CD14-positive monocyte (primary cell): Measurements from ENCODE around the gene STMN1. TPM values are rescaled to one million over a fixed set of nuclear protein-coding genes. Genes with fewer than 3 reads are reported as not detected.

Source experiments
- DNase-seq, 3 donors: peaks; one replicate each; pipeline ENCODE4 v3.0.0-alpha.2; 2011 to 2022
- H2AFZ ChIP-seq: 2 replicates; pipeline ENCODE4 v1.6.0; 2012; ENCODE audit warnings: mild to moderate bottlenecking, low read depth, low read length, inconsistent platforms; ENCODE audit not compliant: insufficient read depth, poor library complexity, severe bottlenecking
- H3K27ac ChIP-seq, 2 donors: 1 replicate in 1 of 2; 2 replicates in 1 of 2; pipeline ENCODE4 v1.5.1; 2012 to 2013; ENCODE audit warnings: low read length in 2 of 2, control low read depth in 1 of 2, inconsistent platforms in 1 of 2, low read depth in 1 of 2, mild to moderate bottlenecking in 1 of 2
- H3K27me3 ChIP-seq, 2 donors: one replicate each; pipeline versions ENCODE4 v1.6.0 to v1.6.1; 2011 to 2013; ENCODE audit warnings: low read length in 2 of 2; ENCODE audit not compliant: control insufficient read depth in 2 of 2, insufficient read depth in 2 of 2
- H3K36me3 ChIP-seq, 2 donors: replicated peaks in 1 of 2; 1 replicate in 1 of 2; 2 replicates in 1 of 2; pipeline versions ENCODE4 v1.5.1 to v1.6.1; 2012 to 2013; ENCODE audit warnings: low read length in 2 of 2, control low read depth in 1 of 2, inconsistent platforms in 1 of 2, mild to moderate bottlenecking in 1 of 2; ENCODE audit not compliant: insufficient read depth in 2 of 2, control insufficient read depth in 1 of 2
- H3K4me1 ChIP-seq, 2 donors: 1 replicate in 1 of 2; 2 replicates in 1 of 2; pipeline versions ENCODE4 v1.5.1 to v1.6.1; 2012 to 2013; ENCODE audit warnings: low read length in 2 of 2, control low read depth in 1 of 2, inconsistent platforms in 1 of 2, mild to moderate bottlenecking in 1 of 2, moderate library complexity in 1 of 2; ENCODE audit not compliant: insufficient read depth in 2 of 2, control insufficient read depth in 1 of 2
- H3K4me2 ChIP-seq: replicated peaks from 2 replicates; pipeline ENCODE3; 2012; ENCODE audit warnings: low read length, moderate library complexity, mild to moderate bottlenecking; ENCODE audit not compliant: poor library complexity, severe bottlenecking; ENCODE audit errors: extremely low read depth
- H3K4me3 ChIP-seq, 3 experiments: fragments of 200-600 bp in 1 of 3; sonication (generic) in 1 of 3; replicated peaks in 1 of 3; 1 replicate in 2 of 3; 2 replicates in 1 of 3; pipeline ENCODE4 v1.5.1; 2011 to 2013; ENCODE audit warnings: low read length in 3 of 3, mild to moderate bottlenecking in 3 of 3, control low read depth in 2 of 3, low read depth in 2 of 3, inconsistent platforms in 1 of 3, moderate library complexity in 1 of 3
- H3K79me2 ChIP-seq: 2 replicates; pipeline ENCODE4 v1.6.0; 2012; ENCODE audit warnings: mild to moderate bottlenecking, control low read depth, inconsistent platforms, low read length, moderate library complexity; ENCODE audit not compliant: insufficient read depth
- H3K9ac ChIP-seq: 2 replicates; pipeline ENCODE4 v1.6.0; 2017; ENCODE audit warnings: low read length, mild to moderate bottlenecking; ENCODE audit not compliant: insufficient read depth, poor library complexity, severe bottlenecking
- H3K9me3 ChIP-seq, 2 donors: replicated peaks in 1 of 2; 1 replicate in 1 of 2; 2 replicates in 1 of 2; pipeline versions ENCODE4 v1.5.1 to v1.6.1; 2012 to 2013; ENCODE audit warnings: low read length in 2 of 2, control low read depth in 1 of 2; ENCODE audit not compliant: control insufficient read depth in 1 of 2, insufficient read depth in 1 of 2
- H4K20me1 ChIP-seq: 2 replicates; pipeline ENCODE4 v1.6.0; 2012; ENCODE audit warnings: mild to moderate bottlenecking, low read length, control low read depth, moderate library complexity; ENCODE audit not compliant: insufficient read depth
- H3K27ac Mint-ChIP-seq, 7 donors: one replicate each; pipeline ENCODE4 v1.8.0; 2020; ENCODE audit warnings: mild to moderate bottlenecking in 7 of 7, mixed read lengths in 7 of 7, moderate library complexity in 6 of 7, inconsistent platforms in 2 of 7
- H3K27me3 Mint-ChIP-seq, 3 donors: one replicate each; pipeline ENCODE4 v1.8.0; 2021 to 2022; ENCODE audit warnings: low read depth in 3 of 3, mild to moderate bottlenecking in 3 of 3, mixed read lengths in 3 of 3, moderate library complexity in 3 of 3, inconsistent platforms in 1 of 3
- H3K36me3 Mint-ChIP-seq, 2 donors: one replicate each; pipeline ENCODE4 v1.8.0; 2020; ENCODE audit warnings: mixed read lengths in 2 of 2, inconsistent platforms in 1 of 2, mild to moderate bottlenecking in 1 of 2
- H3K4me1 Mint-ChIP-seq: one replicate; pipeline ENCODE4 v1.8.0; 2020; ENCODE audit warnings: mild to moderate bottlenecking, mixed read lengths
- H3K4me3 Mint-ChIP-seq, 2 donors: one replicate each; pipeline ENCODE4 v1.8.0; 2020; ENCODE audit warnings: mild to moderate bottlenecking in 2 of 2, mixed read lengths in 2 of 2, moderate library complexity in 1 of 2
- H3K9me3 Mint-ChIP-seq, 7 donors: one replicate each; pipeline ENCODE4 v1.8.0; 2020 to 2022; ENCODE audit warnings: mixed read lengths in 7 of 7, mild to moderate bottlenecking in 6 of 7, moderate library complexity in 6 of 7, inconsistent platforms in 2 of 7
- WGBS: methylation state at CpG from one replicate; pipeline ENCODE4 v1.1.5; 2013; ENCODE audit warnings: missing lambda C conversion rate; ENCODE audit not compliant: insufficient coverage; 5-methylcytosine and 5-hydroxymethylcytosine counted together
- intact Hi-C, 2 donors: fragments of 100-400 bp; cut with micrococcal nuclease; formaldehyde crosslinking; loops; one replicate each; pipeline versions ENCODE4 v1.15.0 to v1.15.1; 2023
- polyA plus RNA-seq, 3 donors: library from polyadenylated mRNA; depleted of rRNA in 1 of 3; unstranded in 2 of 3; stranded (reverse) in 1 of 3; fragments of 300-500 nt in 2 of 3; fragments of >200 nt in 1 of 3; fragmentation: Illumina TruSeq in 2 of 3; gene quantifications; 1 replicate in 2 of 3; 2 replicates in 1 of 3; pipeline ENCODE4 v1.2.3, GENCODE V29; 2012 to 2021
- TF ChIP-seq, protein P1 (sequence below): fragments of 200-600 bp; IDR thresholded peaks from one replicate; pipeline ENCODE4 v1.8.0; 2022; ENCODE audit warnings: antibody characterized with exemption, mild to moderate bottlenecking

STMN1 gene
- polyA plus RNA-seq, 3 donors: 1.5 to 8.1 (median 3.5) TPM

- Mint-ChIP-seq H3K27ac (no peak overlapping the region), H3K27me3 (peaks cover 0 to 3% (median 1%) of the 10 kb centered on the region in 3 donors), H3K4me1 (peaks cover 13% of the 10 kb centered on the region), H3K4me3 (no peak overlapping the region), H3K9me3 (peaks cover 0 to 1% (median 0%) of the 10 kb centered on the region in 7 donors), H3K36me3 (no peaks in the 10 kb centered on the region)
- H3K9ac ChIP-seq: no peak overlapping the region
- no peak overlapping the region for H3K27ac ChIP-seq
- H3K9me3 ChIP-seq: no peaks in the 10 kb centered on the region
- intact Hi-C loops: no loop called here
- peaks cover 8 to 10% of the 10 kb centered on the region in 2 donors for H3K4me1 ChIP-seq
- TF ChIP-seq, protein P1, sequence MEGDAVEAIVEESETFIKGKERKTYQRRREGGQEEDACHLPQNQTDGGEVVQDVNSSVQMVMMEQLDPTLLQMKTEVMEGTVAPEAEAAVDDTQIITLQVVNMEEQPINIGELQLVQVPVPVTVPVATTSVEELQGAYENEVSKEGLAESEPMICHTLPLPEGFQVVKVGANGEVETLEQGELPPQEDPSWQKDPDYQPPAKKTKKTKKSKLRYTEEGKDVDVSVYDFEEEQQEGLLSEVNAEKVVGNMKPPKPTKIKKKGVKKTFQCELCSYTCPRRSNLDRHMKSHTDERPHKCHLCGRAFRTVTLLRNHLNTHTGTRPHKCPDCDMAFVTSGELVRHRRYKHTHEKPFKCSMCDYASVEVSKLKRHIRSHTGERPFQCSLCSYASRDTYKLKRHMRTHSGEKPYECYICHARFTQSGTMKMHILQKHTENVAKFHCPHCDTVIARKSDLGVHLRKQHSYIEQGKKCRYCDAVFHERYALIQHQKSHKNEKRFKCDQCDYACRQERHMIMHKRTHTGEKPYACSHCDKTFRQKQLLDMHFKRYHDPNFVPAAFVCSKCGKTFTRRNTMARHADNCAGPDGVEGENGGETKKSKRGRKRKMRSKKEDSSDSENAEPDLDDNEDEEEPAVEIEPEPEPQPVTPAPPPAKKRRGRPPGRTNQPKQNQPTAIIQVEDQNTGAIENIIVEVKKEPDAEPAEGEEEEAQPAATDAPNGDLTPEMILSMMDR: no peak
- H3K27me3 ChIP-seq: no peaks in the 10 kb centered on the region
- H2AFZ ChIP-seq: no peak overlapping the region
- 37% methylated on average over 4 of the region's 5 CpGs for WGBS
- no peak for DNase-seq
- H3K4me2 ChIP-seq: no peak overlapping the region
- H3K4me3 ChIP-seq: no peak overlapping the region
- H3K79me2 ChIP-seq: no peaks in the 10 kb centered on the region
- H4K20me1 ChIP-seq: no peaks in the 10 kb centered on the region
- no peaks in the 10 kb centered on the region for H3K36me3 ChIP-seq
Measured at GRCh38 chr1:25917996-25918395, 11.8 kb upstream of the STMN1 start.

DNA sequence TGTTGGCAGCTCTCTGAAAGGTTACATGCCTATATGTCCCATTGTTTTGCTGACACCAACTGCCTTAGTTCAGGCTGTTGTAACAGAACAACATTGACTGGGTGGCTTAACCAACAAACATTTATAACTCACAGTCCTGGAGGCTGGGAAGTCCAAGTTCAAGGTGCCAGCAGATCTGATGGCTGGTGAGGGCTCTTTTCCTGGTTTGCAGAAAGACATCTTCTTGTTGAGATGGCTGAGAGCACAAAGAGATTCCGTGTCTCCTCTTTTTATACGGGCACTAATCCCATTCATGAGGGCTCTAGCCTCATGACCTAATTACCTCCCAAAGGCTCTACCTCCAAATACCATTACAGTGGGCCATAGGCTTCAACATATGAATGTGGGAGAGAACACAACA is 10.2 kb upstream of the STMN1 start:
- Histone ChIP-seq H3K4me2 (no peak overlapping the region), H3K4me3 (no peak overlapping the region), H3K79me2 (no peaks in the 10 kb centered on the region), H3K36me3 (no peaks in the 10 kb centered on the region), H3K27ac (no peak overlapping the region), H4K20me1 (no peaks in the 10 kb centered on the region), H2AFZ (no peak overlapping the region), H3K9me3 (no peaks in the 10 kb centered on the region), H3K27me3 (no peaks in the 10 kb centered on the region), H3K4me1 (no peaks in the 10 kb centered on the region), H3K9ac (no peak overlapping the region)
- Mint-ChIP-seq H3K4me1 (peaks cover 5% of the 10 kb centered on the region), H3K36me3 (no peaks in the 10 kb centered on the region), H3K27ac (no peak overlapping the region), H3K4me3 (no peak overlapping the region), H3K9me3 (peaks cover 0 to 1% (median 0%) of the 10 kb centered on the region in 7 donors), H3K27me3 (peaks cover 0 to 3% (median 2%) of the 10 kb centered on the region in 3 donors)
- DNase-seq: no peak
- intact Hi-C loops: no loop called here
- WGBS: no CpG with 5 or more reads among the region's 2 CpGs
- TF ChIP-seq, protein P1: no peak
